Measurements from ENCODE around the gene HOXB4.
"Not testable (repeated sequence)": the region's sequence is repeated elsewhere in the genome, so short reads cannot be mapped to it uniquely, and the experiment has no call there.

Gene HOXB4

DNA sequence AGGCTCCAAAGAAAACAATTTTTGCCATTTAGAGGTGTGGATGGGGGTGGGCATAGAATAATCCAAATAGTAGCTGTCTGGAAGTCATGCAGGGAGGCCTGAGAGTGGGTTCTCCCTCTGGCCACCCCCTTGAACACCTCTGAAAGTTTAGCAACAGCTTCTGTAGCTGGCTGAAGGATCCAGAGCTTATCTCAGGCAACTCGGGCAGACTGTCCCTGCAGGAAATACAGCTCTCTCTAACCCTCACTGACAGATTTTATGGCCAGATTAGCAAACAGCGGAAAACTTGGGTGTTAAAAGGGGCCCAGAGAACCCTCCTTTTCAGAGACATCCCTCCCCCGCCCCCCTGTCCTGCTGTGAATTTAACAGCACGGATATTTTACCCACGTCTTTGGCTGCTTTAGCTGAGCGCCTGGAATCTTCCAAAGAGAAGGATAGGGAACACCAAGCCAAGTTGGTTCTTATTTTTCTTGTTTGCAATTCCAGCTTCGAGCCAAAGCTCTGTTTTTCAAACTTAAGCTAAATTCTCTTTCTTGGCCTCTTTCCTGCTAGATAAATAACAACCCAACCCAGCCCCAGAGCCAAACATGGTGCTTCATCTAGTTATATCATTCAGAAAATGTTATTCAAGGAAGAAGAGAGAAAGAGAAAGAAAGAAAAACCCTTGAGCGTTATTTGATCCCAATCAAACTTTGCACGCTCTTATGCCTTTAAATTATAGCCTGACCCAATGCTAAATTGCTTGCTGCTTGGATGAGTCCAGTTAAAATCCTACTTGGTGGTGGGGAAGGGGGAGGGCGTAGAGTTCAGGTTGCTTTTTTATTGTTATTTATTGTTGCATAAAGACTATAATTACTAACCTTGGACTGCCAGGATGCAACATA, 31.0 kb downstream of the HOXB4 start:
- DNase-seq (ENCODE audit: low read depth): no peak

DNA sequence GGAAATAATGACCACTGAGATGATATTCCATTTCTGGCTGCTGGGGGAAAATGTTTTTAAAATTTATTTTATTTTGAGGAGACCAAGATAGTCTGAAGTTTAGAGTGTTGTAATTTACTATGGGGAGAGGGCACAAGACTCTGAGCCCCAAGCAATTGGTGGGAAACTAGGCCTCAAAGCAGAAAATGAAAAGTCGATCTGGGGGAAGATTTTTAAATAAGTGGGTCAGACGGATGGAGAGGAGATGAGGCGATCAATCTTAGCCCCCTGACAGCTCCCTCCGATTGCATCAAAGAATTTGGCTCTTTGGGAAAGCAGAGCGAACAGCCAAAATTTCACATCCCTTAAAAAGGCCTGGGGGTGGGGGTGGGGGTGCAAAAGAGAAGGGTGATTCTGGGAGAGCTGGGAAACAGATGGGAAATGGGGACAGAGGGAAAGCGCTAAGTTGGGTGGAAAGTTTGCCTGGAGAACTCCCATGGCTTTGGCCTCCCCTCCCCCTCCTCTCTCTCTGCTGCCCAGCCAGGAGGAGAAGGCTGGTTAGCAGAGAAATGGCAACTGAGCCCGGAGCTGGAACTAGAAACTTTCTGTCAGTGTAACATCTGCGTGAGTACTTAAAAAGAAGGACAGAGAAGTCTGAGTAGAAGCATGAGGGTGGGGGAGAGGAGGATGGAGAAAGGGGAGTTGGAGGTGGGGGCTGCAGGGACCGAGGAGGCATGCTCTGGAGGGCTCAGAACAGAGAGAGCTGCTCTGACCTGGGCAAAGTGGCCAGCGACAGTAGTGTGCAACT, 31.8 kb downstream of the HOXB4 start:
- DNase-seq (ENCODE audit: low read depth): no peak

DNA sequence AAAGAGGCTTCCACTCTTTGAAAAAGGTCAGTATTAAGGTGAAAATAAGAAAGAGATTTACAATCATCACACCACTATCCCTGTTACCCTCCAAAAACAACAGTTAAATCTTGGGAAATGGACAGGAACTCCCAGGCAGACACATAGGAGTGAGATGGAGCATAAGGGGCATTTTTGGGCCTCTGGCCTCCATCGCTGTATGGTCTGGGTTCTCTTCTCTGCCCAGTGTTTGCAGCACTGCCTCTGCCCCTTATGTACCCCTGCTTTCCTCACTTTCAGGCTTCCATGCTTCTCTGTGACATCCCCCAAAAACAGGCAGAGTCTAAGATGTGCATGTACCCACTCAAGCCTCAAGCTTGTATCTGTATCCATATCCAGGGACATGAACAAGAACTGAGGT, 32.6 kb downstream of the HOXB4 start:
- DNase-seq (ENCODE audit: low read depth): no peak

DNA sequence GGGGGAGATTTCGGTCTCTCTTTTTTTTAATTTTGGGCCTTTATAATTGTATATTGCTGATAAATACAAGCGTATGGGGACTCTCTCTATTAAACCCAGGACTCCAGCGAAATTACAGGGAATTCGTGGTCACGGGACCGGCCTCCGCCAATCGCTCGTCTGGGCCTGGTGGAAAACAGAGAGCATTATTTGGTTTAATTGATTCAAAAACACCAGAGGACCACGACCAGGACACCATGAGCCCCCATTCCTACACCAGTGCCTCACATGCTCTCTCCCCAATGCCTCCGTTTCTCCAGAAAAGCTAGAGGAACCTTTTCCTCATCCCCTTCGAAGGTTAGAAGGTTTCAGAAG, 33.2 kb downstream of the HOXB4 start, which contains the start of gene HOXB2:
Gene HOXB2 (minus strand): TSS at position 88 of the 354 bp plus-strand sequence. CDS start 198 bp downstream, outside the sequence.
- no peak for DNase-seq (ENCODE audit: low read depth)

DNA sequence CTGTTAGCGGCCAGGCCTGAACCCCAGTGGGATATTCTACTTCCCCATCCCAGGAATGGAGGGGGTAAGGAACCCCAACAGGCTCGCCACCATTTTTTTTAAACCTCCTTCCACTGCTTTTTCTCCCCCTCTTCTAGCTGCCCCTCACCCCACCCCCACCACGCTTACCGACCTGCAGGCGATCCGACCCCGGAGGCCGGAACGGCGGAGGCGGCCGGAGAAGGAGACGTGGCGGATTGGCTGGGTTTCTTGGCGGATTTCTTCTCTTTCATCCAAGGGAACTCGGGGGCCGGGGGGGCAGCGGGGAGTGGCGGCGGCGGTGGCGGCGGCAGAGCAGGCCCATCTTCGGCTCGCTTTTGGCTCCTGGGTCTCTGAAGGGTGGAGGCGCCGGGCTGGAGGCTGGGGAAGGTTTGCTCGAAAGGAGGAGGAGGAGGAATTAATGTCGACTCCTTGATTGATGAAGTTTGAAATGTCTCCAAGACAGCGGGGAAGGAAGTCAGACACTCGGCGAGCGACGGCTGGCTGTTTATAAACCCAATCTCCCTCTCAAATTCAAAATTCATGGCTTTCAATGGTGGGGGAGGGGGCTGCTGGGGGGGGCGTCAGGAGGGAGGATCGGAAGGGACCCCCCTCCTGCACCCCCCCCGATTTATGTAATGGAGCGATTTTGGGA, 33.7 kb downstream of the HOXB4 start:
- DNase-seq (ENCODE audit: low read depth): no peak

DNA sequence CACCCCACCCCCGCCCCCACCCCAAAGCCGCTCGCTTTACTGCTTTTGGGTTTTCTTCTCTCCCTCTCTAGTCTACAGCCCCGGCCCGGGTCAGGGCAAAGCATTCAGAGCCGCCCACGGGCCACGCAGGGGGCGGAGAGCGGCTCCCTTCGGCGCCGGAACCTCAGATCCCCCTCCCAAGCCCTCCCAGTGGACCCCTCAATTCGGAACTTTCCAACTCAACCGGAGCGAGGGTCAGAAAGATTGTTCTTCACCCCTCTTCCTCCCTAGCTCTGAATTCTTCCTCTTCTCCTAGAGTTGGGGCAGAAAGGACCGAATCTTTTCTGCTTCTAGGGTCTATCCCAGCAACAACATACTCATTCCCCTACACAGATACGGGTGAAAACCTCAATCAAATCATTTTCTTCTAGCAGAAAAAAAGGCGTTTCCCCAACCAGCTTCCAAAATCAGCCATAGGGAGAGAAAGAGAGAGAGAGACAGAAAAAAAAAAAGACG, 34.2 kb downstream of the HOXB4 start:
- DNase-seq (ENCODE audit: low read depth): no peak

DNA sequence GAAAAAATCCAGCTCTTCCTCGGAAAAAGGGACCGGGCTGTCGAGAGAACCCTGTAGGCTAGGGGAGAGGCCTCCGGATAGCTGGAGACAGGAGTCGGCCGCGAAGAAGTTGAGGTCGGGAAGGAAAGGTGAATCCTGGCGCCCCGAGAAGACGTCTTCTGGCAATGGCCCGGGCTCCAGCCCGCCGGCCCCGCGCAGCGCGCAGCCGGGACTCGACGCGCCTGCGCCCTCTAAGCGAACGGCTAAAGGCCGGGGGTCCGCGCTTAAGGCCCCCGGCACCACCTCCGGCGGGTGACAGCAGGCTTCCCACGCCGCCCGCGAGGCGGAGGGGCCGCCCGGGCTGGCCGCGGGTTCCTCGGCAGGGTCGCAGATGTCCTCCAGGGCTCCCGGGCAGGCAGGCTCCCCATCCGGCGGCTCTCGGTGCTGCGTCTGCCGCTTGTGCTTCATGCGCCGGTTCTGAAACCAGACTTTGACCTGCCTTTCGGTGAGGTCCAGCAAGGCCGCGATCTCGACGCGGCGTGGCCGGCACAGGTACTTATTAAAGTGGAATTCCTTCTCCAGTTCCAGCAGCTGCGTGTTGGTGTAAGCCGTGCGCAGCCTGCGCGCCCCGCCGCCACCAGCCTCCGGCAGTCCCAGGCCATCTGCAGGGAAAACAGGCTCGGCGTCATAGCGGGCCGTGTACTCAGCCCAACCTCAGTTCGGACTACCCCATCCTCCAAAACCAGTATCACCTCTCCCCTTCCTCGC, 34.9 kb downstream of the HOXB4 start:
- no peak for DNase-seq (ENCODE audit: low read depth)

DNA sequence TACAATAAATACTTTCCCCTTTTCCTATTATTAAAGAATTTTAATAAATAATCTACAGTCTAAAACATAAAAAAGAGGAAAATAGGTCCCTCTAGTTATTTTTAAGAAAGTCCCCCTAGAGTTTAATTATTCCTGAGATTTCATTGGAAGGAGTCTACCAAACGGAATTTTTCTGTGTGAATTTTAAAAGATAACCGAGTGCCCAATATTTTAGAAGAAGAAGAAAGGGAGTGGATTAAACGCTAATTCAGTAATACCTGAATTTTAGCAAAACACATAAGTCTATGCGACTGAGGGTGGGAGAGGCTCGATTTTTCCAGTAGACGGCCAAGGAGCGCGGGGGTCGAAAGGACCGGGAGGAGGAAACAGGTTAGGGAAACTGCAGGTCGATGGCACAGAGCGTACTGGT, 35.4 kb downstream of the HOXB4 start:
- DNase-seq (ENCODE audit: low read depth): no peak

DNA sequence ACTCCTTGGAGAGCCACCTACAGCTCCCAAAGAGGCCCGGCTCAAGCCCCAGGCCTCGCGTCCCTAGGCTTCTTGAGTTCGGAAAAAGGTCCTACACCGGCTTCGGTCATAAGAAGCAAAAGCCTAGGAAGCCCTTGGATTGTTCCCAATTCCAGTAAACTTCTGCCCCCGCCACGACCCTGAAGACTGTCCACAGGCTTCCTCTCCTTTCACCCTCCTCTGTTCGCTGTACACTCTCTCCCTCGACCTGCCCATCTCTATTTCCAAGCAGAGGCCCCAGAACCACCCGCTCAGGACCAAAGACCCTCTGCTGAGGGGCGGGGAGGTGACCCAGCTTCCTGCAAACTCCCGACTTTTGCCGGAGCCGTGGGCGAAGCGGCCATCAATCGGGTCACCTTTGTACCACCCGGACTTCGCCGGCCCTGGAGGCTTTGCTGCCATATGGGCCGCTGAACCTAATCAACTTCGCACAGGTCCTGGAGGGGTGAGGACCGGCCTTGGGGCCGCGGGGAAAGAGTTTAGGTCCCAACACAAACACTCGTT, 36.0 kb downstream of the HOXB4 start:
- DNase-seq (ENCODE audit: low read depth): no peak

DNA sequence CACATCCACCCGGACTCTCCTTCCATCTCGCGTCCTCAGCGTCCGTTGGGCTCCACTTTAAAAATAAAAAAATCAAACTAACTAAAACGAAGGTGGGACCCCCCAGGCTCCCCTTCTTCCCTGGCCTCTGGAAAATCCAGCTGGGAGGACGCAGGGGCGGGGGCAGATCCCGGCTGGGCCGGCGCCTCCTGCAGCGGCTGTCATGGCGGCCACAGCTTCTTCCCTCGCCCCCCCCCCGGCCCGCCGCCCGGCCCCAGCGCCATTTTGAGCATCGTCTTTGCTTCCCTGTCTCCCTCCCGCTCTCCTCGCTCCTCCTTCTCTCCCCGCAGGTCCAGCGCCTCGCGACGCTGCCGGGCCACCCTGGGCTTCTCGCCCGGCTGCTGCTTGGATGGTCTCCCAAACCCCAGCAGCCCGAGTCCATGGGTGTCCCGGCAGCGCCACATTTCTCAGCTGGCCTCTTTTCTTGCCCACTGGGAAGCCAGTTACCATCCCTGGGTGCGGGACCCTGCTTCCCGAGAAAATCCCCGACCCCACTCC, 36.5 kb downstream of the HOXB4 start:
- DNase-seq (ENCODE audit: low read depth): no peak

DNA sequence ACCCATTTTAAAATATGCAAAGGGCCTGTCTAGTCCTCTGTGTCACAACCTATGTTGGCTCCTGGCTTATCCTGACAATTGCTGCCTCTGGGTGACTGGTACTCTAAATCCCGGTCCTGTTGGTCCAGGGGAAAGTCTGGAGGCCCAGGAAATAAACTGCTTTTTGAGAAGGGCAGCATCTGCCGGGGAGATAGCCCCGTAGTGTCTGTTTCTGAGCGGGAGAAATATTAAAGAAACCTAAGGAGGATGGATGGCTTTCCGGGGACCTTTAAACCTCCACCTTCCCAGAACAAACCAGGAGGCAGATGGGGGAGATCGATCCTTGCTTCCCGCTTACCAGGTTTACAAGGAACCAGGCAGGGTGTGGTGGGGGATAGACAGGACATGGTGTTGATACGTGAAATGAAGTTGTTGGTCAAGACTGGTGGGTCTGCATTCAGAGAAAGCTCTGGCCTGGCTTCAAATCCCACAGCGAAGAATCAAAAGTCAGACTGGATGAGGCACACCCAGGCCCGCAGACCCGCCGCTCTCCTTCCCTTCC, 37.0 kb downstream of the HOXB4 start:
- DNase-seq (ENCODE audit: low read depth): no peak

DNA sequence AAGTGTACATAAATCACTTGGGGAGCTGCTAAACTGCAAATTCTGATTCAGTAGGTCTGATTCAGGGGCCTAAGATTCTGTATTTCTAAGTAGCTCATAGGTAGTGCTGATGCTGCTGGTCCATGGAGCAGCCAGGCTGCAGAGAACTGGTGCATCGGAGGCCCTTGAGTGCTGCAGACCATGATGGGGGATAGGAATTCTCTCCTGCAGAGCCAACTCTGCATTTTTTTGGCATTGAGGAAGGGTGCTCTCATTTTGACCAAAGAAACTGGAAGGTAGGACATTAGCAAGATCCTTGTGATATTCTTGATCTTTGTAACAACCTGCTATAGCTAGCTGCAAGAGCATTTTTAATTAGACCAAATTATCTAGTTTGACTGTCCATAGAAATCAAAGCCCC, 37.9 kb downstream of the HOXB4 start:
- DNase-seq (ENCODE audit: low read depth): no peak

DNA sequence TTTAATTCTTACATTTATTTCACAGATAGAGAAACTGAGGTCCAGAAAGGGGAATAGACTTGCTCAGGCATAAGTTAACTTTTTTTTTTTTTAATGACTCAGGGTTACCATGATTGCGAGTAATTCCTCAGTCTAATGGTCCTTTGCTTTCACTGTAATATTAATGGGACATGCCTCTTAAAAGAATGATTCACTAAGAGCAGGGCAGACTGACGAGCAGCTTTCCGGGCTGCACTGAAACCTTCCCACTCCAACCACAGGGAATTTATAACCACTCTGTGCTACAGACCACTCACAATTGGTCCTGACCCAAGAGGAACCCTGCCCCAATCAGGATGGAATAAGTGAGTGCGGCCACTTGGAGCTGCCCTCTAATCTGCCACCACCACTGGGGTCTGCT, 39.0 kb downstream of the HOXB4 start:
- DNase-seq (ENCODE audit: low read depth): no peak

DNA sequence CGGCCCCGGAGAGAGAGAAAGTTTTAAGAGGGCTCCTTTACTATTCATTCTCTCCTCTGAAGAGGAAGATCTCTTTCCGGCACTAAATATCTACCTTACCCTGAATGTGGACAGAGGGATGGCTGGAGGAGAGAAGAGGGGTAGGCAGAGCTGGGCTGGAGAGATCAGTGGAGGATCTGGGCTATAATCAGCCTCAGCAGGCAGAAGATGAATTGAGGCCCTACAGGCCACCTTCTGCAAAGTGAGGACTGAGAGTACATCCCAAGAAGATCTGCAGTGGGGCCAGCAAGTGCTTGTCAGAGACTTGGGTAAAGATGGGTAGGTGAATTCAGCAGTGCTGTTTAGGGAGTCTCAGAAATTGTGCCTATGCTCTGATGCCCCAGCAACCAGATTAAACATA, 40.8 kb downstream of the HOXB4 start:
- DNase-seq (ENCODE audit: low read depth): no peak

DNA sequence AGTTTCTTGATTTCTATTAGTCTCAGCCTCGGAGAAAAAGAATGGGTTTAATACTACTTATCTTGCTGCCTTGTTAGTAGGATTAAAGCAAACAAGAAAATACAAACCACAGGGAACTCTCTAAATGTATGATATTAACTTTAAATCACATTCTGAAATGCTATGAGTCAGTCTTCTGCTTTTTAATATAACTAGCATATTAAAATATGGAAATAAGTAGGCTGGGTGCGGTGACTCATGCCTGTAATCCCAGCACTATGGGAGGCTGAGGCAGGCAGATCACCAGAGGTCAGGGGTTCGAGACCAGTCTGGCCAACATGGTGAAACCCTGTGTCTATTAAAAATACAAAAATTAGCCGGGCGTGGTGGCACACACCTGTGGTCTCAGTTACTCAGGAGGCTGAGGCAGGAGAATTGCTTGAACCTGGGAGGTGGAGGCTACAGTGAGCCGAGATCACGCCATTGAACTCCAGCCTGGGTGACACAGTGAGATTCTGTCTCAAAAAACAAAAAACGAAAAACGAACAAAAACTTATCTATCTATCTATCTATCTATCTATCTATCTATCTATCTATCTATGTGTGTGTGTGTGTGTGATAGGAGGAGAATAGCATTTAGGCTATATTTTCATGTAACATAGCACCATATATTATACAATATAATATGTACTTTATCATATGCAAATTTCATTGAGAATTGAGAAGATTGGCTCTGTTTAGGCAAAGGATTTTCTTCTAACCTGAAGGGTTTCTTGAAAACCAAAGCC, 42.2 kb downstream of the HOXB4 start:
- DNase-seq (ENCODE audit: low read depth): not testable (repeated sequence)

DNA sequence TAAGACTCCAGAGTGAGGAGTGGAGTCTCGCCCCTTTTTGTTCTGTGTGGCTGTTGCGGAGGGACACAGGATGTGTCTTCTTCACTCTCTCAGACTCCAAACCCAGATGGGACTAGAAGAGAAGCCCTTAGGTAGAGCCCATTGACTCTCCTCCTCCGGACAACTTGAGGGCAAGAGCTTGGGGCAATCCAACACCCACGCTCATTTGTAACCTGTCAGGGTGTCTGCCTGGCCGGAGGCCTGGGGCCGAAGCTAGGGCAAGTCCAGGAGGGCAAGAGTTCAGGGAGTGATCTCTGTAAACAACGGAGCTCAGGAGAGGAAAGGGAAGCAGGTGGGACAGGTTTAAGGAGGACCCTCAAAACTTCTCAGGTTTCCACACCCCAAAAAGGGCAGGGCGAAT, 45.9 kb downstream of the HOXB4 start:
- DNase-seq (ENCODE audit: low read depth): no peak

DNA sequence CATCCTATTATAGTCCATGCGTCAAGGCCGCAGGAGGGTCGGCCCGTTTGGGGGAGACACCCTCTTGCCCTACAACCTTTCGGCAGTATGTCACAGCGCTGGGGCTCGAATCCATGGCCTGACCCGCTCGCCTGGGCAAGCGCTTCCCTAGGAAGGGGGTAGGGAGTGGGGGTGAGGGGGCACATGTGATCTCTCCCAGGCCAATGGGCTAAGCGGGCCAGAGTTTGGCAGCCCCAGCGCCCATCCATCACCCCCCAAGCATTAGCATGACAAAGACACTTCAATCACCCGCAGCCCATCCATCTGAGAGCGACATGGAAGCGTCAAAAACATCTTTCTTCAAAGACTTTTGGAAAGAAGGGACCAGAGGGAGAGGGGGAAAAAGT, 47.3 kb downstream of the HOXB4 start, which contains the start of gene HOXB1:
Gene HOXB1 (minus strand): TSS at position 125 of the 386 bp plus-strand sequence. CDS start 107 bp downstream, at position 18.
- DNase-seq (ENCODE audit: low read depth): no peak

DNA sequence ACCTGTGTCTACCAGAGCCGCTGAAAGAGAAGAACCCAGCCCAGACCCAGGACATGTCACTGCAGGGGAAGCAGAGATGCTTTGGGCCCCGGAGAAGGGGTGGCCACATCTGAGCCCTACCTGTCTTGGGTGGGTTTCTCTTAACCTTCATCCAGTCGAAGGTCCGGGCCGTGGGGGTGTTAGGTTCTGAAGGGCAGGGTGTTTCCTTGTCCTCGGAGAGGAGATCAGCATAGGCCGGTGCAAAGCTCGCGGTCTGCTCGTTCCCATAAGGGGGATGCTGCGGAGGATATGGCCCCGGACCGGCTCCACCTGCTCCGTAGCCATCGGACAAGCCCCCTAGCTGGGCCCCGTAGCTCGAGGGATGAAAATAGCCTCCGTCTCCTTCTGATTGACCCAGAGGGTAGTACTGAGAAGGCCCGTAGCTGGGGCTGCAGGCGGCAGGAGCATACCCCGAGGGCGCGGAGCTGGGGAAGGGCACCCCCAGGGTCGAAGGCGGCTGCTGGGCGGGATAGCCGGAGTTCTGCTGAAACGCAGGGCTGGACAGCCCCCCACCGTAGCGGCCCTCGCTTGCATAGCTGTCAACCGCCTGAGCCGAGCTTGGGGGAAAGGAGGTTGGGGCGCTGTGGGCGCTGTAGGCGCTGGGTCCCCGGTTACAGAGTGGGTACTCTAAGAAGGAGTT, 47.8 kb downstream of the HOXB4 start:
- DNase-seq (ENCODE audit: low read depth): no peak

DNA sequence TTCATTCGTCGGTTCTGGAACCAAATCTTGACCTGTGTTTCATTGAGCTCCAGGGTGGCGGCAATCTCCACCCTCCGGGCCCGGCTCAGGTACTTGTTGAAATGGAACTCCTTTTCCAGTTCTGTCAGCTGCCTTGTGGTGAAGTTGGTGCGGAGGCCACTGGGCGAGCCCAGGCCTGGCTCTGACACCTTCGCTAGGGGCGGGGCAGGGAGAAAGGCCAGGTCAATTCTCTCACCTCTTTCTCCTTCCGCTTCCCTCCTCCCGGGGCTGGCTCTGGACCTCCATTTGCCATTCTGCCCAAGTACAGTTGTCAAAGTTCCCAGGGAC, 48.5 kb downstream of the HOXB4 start:
- no peak for DNase-seq (ENCODE audit: low read depth)

Measured in stimulated activated CD8-positive, alpha-beta memory T cell treated with anti-CD3 and anti-CD28 coated beads, Interleukin-12 subunit alpha, Interleukin-12 subunit beta, amount 100 ng/mL, for 1 hour (primary cell).